ENCODE measurements around the gene BTRC. TPM values are rescaled to one million over a fixed set of nuclear protein-coding genes. Genes with fewer than 3 reads are reported as not detected.

Gene BTRC
- total and polyA plus RNA-seq, 2 donors (not counting 3 experiments of a cell fraction or from before 2014, with no cell fraction given) = 11.6 to 18.5 TPM

DNA sequence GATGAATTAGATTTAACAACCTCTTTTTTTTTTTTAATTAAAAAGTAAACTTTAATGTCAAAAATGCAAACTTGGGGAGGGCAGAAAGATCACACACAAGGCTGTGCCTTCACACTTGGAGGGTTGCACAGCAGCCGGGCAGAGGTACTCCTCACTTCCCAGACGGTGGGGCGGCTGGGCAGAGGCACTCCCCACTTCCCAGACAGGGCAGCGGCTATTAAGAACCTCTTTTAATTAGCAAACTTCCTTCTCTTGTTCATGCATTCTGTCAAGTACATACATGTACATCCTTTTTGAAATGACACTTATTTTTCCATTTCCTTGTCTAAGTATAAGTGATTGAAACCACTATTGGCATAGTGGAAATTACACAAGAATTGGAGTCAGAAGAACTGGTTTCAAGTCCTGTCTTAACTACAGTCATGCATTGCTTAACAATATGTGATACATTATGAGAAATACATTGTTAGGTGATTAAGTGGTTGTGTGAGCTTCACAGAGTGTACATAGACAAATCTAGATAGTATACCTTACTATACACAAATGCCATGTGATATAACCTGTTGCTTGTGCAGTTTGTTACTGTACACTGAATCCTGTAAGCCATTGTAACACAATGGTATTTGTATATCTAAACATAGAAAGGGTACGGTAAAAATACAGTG, 26.5 kb downstream of the BTRC start:
- H3K27me3 ChIP-seq (ENCODE audit: control insufficient read depth in 2 of 2, insufficient read depth in 2 of 2, low read length in 2 of 2) = no peaks in the 10 kb centered on the region
- H3K79me2 ChIP-seq (ENCODE audit: control insufficient read depth, insufficient read depth, low read length) = no peaks in the 10 kb centered on the region
- intact Hi-C loops (cut with micrococcal nuclease) (no loop called here), dilution Hi-C loops (cut with MboI; ENCODE audit: extremely low pct_ligation_motif_present, low sequenced_read_pairs) (no loop called here)
- POLR2A ChIA-PET = no interaction called here
- H3K4me1 ChIP-seq (ENCODE audit: control insufficient read depth, extremely low read depth, insufficient read depth, low read length) = no peaks in the 10 kb centered on the region
- H3K9me3 ChIP-seq (replicated peaks; ENCODE audit: control insufficient read depth, insufficient read depth, low read length) = no peaks in the 10 kb centered on the region
- no peak overlapping the region for H3K9ac ChIP-seq (replicated peaks; ENCODE audit: extremely low read depth, insufficient read depth, low read length)
- BruUV-seq (replicated peaks) = no TSS peak
- no peaks in the 10 kb centered on the region for H4K20me1 ChIP-seq (replicated peaks; ENCODE audit: control insufficient read depth, extremely low read depth, insufficient read depth, low read length)
- CTCF ChIA-PET = interaction anchor here (0.8 to 1.0 kb wide), 3 partner anchors 82 to 86 kb away, joined by 3 read pairs; no protein-coding TSS in a partner anchor
- no peaks in the 10 kb centered on the region for H3K36me3 ChIP-seq (ENCODE audit: control insufficient read depth in 2 of 2, extremely low read depth in 1 of 2, insufficient read depth in 2 of 2, low read length in 2 of 2)
- no peak for DNase-seq (ENCODE audit: low read depth, low spot score)
- no peak overlapping the region for H2AFZ ChIP-seq (ENCODE audit: low read depth, low read length)
- H3K9me1 ChIP-seq (replicated peaks; ENCODE audit: control insufficient read depth, extremely low read depth, insufficient read depth, low read length) = no peaks in the 10 kb centered on the region
- TF ChIP-seq MYC (IDR thresholded peaks at IDR 0.05; ENCODE audit: low read depth, low read length) (no peak), POLR2AphosphoS5 (IDR thresholded peaks at IDR 0.05; ENCODE audit: insufficient read depth, low read depth, low read length) (no peak), POLR2A (IDR thresholded peaks at IDR 0.05; ENCODE audit: low read depth, low read length) (no peak), FOS (IDR thresholded peaks at IDR 0.05; ENCODE audit: borderline replicate concordance, insufficient read depth, low read length) (no peak), JUN (IDR thresholded peaks at IDR 0.05; ENCODE audit: borderline replicate concordance, insufficient read depth, insufficient read length, low read depth) (no peak)
- TF ChIP-seq, protein P1, sequence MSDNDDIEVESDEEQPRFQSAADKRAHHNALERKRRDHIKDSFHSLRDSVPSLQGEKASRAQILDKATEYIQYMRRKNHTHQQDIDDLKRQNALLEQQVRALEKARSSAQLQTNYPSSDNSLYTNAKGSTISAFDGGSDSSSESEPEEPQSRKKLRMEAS (IDR thresholded peaks at IDR 0.05; ENCODE audit: insufficient read depth, insufficient read length) = no peak
- H3K4me2 ChIP-seq (ENCODE audit: insufficient read depth, low read length) = no peak overlapping the region
- H3K27ac ChIP-seq (ENCODE audit: insufficient read depth, low read depth, low read length) = no peak overlapping the region
- FAIRE-seq = no peak
- no peak overlapping the region for H3K4me3 ChIP-seq (replicated peaks in 1 of 3; ENCODE audit: insufficient read depth in 1 of 3, low read depth in 1 of 3, low read length in 3 of 3)
